ENCODE data around the gene PIGT.

Gene PIGT

DNA sequence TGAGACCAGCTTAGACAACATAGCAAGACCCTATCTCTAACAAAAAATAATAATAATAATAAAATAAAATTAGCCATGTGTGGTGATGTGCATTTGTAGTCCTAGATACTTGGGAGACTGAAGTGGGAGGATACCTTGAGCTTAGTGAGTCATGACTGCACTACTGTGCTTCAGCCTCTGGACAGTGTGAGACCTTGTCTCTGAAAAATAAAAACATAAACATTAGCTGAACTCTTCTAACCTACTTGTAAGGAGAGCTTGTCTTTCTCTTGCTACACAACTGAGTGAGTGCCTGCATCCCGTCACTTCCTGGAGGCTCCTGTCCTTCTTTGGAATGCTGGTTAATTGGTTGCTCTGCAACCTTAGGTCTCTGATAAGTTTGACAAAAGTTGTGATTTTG is 13.0 kb upstream of the PIGT start:
- no peak for FAIRE-seq

DNA sequence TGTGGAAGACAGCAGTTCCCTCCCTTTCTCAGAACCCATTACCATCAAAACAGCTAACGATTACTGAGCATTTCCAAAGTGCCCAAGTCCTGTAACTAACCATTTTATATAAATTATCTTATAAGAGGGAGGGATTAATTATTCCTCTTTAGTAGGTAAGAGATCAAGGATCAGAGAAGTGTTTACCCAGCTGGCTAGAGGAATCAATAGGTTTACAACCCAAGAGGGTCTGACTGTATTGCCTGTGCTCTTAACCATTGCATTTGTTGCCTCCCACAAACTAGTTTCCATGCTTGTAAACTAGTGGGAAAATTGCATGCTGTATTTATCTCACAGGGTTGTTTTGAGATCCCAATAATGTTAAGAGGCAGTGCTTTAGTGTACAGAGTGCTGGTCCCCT is 11.5 kb upstream of the PIGT start:
- no peak for FAIRE-seq

DNA sequence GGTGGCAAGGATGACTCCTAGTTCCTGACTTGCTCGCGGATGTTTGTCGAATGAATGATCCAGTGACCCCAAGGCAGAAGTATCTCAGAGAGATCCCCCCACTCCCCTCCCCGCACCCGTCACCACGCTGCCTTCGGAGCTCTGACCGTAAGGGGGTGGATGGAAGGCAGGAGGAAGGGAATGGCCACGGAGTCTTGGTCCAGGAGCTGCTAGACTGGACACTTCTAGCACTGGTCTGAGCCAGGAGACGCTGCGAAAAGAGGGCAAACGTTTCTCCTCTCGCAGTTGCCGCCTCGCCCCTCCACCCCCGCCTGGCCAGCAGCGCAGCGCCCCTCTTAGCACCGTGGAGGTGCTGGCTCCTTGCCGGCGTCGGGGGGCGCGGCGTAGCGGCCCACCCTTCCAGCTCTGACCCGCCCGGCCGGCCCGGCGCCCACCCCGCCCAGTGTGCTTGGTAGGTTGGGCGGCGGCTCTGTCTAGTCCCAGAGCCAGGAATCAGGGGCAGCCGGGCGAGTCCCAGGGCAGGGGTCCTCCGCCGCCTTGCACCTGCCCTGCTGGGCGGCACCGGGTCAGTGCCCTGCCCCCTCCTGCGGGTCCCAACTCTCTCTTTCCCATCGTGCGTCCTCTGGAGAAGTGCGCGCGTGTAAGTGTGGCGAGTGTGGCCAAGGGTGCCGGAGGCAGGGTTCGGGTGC is 10.2 kb upstream of the PIGT start:
- no peak for FAIRE-seq

DNA sequence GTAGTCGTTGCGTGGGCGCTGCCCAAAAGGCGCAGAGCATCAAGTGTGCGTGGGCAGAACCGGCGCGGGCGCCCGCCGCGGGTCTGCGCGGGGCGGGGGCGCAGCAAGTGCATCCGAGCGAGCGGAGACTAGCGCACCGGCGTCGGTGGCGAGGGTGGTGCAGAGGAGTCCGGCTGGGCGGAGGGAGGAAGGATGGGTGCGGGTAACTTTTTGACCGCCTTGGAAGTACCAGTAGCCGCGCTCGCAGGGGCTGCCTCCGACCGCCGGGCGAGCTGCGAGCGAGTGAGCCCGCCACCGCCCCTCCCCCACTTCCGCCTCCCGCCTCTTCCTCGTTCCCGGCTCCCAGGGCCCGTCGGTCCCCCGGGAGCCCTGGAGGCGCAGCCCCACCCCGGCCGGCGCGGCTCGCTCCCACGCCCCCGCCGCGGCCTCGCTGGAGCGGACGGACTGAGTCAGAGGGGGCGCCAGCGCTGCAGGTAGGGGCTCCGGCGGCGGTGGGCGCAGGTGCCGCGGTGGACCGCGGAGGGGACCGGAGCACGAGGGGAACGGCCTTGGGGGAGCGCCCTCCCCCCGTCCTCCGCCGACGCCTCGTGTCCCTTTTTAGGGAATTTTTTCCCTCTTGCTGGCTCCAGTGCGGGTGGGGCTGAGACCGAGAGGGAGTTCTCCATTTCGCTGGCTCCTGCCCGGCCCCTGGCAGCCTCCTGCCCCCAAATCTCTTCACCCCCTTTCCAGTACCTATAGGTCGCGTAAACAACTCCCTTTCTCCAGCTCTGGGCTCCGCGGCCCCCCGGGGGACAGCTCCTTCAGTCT is 9.5 kb upstream of the PIGT start:
- FAIRE-seq: no peak

DNA sequence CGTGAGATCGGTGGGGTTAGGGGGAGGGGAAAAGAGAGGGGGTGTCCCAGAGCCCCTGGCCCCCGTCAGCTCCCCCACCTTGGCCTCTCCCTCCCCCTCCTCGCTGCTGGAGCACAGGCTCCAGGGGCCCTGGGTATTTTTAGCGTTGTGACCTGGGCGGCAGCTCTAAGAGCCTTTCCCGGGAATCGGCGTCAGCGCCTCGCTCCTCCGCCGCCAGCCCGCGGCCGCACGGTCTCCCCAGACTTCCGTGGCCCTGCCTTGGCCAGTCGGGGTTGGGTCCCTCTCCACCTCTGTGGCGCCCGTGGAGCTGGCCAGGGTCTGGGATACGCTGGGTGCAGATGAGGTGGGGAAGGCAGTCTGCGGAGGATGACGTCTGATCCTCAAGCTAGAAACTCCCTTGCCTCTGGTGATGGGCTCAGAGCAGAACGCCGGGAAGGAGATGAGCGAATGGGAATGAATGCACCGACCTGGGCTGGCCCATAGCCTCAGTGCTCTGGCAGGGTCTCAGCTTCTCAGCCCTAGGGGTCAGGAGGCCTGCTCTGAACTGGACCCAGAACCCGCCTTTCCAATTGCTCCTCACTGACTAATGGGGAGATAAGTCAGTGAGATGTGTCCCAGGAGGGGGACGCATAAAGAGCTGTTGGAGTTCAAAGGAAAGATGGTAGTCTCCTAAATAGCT is 8.7 kb upstream of the PIGT start:
- no peak for FAIRE-seq

DNA sequence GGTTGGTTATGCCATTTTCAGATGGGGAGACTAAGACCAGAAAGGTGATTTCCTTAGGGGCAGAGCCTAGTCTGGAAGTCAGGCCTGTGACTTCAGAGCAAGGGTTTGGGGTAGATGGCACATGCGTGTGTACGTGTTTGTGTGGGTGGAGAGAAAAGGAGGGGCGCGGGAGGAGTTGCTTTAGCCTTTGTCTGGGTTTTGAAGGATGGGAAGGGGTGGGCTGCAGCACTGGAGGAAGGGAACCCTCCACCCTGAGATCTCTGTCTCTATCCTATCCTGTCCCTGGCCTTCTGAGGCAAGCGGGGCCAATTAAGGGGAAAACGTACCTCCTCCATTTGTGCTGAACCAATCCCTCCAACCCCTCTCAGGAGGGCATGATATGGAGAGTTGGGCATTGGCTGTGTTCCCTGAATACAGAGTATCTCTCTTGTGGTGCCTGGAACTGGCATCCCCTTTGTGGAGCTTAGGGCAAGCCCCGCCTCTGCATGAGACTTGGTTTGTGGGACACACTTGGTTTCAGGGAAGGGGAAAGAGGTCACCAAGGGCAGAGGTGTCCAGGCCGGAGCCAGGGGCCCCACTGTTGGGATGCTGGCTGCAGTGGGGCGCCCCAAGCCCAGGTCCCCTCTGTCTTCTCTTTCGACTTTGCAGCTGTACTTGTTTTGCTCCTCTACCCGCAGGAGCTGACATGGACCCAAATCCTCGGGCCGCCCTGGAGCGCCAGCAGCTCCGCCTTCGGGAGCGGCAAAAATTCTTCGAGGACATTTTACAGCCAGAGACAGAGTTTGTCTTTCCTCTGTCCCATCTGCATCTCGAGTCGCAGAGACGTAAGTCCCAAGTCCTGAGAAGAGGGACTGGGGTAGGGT is 7.9 kb upstream of the PIGT start, which contains the start of gene DBNDD2:
Gene DBNDD2 (plus strand): TSS at position 507 of the 863 bp plus-strand sequence. CDS start 179 bp downstream, at position 686.
- FAIRE-seq: no peak

DNA sequence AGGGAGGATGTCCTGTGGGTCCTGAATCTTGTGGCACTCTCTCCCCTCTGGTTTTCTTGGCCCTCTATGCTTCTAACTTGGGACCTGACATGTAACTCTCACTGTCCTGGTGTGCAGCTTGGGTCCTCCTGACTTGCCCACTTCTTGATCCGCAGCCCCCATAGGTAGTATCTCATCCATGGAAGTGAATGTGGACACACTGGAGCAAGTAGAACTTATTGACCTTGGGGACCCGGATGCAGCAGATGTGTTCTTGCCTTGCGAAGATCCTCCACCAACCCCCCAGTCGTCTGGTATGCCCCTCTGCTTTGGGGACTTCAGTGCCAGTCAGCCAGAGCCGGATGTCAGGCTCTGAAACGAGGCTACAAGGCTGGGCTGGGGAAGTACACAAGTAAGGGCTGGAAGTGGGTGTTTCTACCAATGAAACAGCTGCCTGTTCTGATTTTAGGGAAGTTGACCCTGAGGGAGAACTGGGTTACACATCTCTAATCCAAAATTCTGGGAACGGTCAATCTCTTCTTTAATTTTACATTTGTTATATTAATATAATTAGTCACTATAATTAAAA is 7.2 kb upstream of the PIGT start:
- no peak for FAIRE-seq

DNA sequence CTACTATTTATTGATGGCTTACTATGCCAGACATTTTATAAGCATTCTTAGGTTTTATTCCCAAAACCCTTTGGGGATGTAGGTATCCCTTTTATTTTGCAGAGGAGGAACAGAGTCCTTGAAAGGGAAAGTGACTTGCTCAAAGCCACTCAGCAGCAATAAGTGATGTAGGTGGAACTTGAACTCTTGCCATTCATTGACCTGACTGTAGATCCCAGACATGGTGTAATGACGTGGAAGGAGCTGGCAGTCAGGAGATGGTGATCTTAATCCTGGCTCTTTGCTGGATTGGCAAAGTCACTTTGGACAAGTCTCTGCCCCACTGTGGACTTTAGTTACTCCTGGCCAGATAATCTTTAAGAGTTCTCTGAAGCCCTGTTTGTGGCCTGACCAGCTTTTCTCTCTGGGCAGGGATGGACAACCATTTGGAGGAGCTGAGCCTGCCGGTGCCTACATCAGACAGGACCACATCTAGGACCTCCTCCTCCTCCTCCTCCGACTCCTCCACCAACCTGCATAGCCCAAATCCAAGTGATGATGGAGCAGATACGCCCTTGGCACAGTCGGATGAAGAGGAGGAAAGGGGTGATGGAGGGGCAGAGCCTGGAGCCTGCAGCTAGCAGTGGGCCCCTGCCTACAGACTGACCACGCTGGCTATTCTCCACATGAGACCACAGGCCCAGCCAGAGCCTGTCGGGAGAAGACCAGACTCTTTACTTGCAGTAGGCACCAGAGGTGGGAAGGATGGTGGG is 6.2 kb upstream of the PIGT start:
- no peak for FAIRE-seq

DNA sequence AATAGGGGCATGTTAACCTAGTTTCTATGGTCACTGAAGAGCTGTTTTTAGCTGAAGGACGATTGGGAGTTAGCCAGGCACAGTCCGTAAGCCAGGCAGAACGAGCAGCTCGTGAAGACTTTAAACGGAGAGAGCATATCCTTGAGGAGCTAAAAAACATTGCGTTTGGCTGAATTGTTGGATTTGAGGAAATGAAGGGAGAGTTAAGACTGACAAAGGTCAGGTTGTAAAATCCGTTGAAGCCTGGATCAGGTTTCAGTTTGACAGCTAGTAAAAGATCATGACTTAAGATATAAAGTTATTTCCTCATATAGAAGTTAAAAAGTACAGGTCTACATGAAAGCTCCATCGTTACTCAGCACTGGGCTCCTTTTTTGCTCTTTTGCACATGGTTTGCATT is 5.1 kb upstream of the PIGT start:
- no peak for FAIRE-seq

DNA sequence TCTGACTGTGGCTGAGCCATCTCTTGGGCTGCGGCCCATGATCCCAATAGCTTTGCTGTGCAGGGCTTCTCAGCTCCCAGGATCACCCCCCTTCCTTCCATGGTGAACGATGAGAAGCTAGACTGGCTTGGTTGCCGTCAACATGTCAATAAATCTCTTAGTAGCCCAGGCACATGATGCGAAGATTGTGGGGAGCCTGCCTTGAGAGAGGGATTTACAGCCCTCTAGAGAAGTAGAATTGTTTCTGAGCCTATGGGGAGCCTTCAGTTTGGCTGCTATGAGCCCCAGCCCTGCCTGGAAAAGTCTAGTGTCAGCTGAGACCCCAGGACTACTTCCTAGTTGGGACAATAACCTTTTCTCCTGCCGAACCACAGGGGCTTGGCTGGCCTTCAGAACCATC is 3.3 kb upstream of the PIGT start:
- FAIRE-seq: no peak

DNA sequence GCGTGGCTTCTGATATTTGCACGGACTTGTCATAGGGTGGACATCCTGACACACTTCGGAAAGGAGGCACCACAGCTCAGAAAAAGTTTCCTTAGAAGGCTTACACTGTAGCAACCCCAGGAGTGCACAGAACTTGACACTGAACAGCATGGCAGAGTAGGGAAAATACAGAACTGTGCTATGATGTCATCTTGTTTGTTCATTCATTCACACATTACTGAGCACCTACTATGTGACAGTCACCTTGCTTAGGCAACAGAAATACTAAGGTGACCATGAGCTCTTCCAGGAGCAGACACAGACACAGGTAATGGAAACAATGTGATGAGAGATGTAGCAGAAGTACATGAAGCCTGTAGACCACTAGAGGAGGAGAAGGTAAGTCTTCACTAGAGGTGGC is 2.5 kb upstream of the PIGT start:
- no peak for FAIRE-seq

DNA sequence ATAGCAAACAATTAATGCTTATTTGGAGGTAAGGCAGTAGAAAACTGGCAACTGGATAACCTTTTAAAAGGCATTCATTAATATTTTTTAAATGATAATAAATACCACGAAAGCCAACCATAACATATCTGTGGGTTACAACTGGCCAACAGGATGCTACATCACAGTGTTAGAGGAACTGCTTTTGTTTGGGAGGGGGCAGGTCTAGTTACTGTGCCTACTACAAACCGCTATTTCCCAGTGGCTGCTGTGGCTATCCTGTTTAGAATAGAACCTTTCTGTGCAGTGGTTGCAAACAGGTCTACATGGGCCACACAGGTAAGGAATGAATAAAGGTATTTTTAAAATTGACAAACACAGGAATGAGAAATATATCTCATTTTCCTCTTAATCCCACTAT is 976 bp downstream of the PIGT start:
- FAIRE-seq: no peak

DNA sequence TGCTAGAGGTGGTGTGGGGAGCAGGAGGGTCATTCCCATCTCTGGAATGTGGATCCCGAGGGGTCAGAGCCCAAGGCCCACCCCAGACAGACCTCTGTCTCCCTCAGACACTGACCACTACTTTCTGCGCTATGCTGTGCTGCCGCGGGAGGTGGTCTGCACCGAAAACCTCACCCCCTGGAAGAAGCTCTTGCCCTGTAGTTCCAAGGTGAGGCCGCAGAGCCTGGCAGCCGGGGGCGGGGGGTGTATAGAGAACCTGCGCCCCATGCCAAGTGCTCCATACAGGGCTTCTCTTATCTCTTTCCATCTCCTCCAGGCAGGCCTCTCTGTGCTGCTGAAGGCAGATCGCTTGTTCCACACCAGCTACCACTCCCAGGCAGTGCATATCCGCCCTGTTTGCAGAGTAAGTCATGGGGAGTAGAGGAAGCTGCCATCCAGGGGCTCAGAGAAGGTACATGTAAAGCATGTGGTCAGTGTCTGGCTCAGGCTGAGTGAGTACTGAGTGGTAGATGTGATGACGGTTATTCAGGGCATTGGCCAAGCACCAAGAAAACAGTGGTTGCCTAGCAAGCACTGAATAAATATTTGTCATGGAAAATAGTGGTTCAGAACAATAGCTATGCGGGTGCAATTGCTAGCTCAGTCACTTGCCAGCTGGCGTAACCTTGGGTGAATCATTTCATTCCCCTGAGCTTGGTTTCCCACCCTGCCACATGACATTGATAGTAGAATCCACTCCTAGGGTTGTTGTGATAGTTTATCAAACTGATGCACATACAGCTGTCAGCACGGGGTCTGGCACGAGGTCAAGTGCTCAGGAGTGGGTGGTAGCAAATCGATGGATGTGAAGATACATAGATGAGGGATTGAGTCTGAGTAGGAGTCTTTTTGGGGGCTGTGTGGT is 3.5 kb downstream of the PIGT start:
- FAIRE-seq: no peak

DNA sequence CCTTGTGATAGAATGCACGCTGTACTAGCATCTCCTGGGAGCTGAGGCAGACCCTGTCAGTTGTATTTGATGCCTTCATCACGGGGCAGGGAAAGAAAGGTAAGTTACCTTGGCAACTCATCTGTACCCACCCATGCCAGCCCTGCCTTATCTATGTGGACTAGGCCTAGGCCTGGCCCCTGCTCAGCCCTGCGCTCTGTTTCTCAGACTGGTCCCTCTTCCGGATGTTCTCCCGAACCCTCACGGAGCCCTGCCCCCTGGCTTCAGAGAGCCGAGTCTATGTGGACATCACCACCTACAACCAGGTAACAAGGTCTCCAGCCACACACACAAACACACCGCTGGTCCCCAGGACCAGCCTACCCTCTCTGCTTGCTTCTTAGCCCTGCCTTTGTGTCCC is 4.2 kb downstream of the PIGT start:
- FAIRE-seq: no peak

DNA sequence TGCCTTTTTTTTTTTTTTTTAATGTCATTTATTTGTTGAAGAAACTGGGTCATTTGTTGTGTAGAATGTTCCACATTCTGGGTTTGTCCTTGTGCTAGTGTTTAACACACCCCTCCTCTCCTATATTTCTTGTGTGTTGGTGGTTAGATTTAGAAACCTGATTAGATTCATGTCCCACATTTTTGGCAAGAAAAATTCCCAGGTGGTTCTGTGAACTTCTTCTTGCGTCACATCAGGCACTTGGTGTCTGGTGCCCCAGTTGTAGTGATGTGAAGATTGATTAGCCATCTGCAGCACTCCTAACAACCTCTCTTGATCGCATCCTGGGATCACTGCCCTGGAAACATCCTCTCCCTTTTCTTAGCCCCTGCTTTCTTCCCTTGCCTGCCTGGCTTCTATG is 7.8 kb downstream of the PIGT start:
- FAIRE-seq: no peak

DNA sequence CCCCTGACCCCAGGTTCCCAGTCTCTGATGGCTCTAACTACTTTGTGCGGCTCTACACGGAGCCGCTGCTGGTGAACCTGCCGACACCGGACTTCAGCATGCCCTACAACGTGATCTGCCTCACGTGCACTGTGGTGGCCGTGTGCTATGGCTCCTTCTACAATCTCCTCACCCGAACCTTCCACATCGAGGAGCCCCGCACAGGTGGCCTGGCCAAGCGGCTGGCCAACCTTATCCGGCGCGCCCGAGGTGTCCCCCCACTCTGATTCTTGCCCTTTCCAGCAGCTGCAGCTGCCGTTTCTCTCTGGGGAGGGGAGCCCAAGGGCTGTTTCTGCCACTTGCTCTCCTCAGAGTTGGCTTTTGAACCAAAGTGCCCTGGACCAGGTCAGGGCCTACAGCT is 9.6 kb downstream of the PIGT start:
- no peak for FAIRE-seq

DNA sequence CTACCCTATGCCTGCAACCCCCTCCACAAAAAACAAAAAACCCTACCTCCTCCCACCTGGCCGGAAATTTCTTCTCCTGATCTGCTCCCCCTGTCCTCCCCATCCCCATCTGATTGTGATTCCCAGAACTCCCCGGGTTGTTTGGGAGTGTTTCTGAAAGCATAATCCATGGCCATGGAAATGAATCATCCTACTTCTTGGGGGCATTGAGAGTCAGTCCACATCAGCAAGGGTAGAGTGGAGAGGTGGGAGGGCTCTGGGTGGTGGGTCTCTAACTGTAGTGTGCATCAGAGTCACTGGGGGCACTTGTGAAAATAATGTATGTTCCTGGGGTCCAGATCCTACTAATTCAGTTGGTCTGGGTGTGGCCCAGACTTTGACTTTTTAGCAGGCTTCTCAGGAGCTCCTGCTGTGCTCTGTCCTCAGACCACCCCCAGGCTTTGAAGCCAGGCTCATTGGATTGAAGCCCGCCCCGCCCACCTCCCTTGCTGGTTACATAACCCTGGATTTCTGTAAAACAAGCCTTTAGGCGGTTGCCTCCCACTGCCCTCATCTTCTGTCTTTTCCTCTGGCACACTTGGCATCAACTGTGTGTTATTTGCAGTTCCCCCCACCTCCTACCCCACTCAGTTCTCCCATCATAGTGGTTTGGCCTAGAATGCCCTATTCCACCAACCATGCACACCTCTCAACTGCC is 10.5 kb downstream of the PIGT start:
- FAIRE-seq: no peak

DNA sequence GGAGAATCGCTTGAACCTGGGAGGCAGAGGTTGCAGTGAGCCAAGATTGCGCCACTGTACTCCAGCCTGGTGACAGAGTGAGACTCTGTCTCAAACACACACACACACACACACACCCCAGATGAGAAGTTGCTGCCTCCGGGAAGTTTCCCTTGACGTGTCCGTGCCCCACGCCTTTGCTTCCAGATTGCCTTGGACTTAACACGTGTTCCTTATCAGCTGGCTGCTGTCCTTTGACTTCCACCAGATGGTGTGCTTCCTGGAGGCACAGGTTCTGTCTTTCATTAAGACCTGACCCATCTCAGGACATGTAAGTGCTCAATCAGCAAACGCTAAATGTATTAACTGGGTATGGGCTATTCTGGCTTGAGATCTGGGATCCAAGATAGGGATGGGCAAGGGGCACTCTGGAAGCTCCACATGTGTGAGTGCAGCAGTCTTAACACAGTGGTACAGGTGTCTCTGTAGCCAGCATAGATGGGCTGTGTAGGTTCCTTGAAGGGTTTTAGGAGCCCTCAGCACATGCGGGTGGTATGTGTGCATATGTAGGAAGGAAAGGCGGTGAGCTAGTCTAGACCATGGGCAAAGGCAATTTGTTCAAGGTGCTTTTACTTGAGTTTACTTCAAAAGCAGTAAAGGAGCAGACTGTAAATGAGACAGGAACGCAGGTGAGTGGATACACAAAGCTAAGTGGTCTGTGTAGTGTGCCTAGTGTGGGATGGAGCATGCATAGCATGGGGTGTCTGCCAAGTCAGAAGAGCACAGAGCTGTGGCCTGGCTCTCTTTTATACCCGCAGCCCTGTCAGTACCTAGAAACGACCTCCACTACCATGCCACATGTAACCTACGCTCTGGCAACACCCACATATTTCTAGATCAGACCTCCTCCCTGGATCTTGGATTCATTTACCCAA is 11.6 kb downstream of the PIGT start:
- no peak for FAIRE-seq

DNA sequence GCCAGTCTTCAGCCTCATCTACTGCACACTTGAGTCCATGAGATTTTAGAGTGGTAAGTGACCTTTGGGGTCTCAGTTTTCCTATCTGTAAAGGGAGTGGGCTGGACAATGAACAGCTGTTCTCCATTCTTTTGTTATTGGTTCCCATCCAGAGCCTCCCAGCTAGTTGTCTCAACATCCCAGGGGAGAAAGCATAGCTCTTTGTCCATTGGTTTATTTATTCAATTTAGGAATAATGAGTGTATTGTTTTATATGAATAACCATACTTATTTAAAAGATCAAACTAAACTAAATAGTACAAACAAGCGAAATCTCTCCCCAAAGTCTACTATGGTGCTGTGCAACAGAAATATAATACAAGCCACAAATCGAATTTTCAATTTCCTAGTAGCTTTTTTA is 13.7 kb downstream of the PIGT start:
- no peak for FAIRE-seq

All from G401.6 (cell line).